Peyer's patch (tissue), 4 donors: ENCODE results near the gene NFATC4. TPM values are rescaled to one million over a fixed set of nuclear protein-coding genes. Genes with fewer than 3 reads are reported as not detected.

Experiments
- DNase-seq, 3 donors: peaks; one replicate each; pipeline ENCODE4 v3.0.0-alpha.2; 2017 to 2019
- H3K27ac ChIP-seq, 4 donors: fragments of 200-600 bp; sonication (generic); one replicate each; pipeline ENCODE4 v1.5.1; 2016 to 2019
- H3K27me3 ChIP-seq, 2 donors: fragments of 200-600 bp; sonication (generic); one replicate each; pipeline ENCODE4 v1.5.1; 2019
- H3K36me3 ChIP-seq, 3 donors: fragments of 200-600 bp; sonication (generic); one replicate each; pipeline ENCODE4 v1.5.1; 2016 to 2019
- H3K4me1 ChIP-seq, 4 donors: fragments of 200-600 bp; sonication (generic); one replicate each; pipeline ENCODE4 v1.5.1; 2016 to 2019
- H3K4me3 ChIP-seq, 4 donors: fragments of 200-600 bp; sonication (generic); 1 replicate in 3 of 4; 2 replicates in 1 of 4; pipeline ENCODE4 v1.5.1; 2016 to 2019; ENCODE audit warnings: mild to moderate bottlenecking in 1 of 4
- H3K9me3 ChIP-seq, 4 donors: fragments of 200-600 bp; sonication (generic); one replicate each; pipeline ENCODE4 v1.5.1; 2016 to 2019; ENCODE audit warnings: mild to moderate bottlenecking in 1 of 4
- POLR2A ChIP-seq, 2 donors: fragments of 450-650 bp; IDR thresholded peaks; one replicate each; pipeline ENCODE4 v1.5.1; 2017; ENCODE audit warnings: antibody characterized with exemption in 2 of 2, mild to moderate bottlenecking in 2 of 2, moderate library complexity in 2 of 2
- total RNA-seq, 4 donors: library from RNA; depleted of rRNA; stranded (reverse); fragments of >200 nt; gene quantifications; one replicate each; pipeline ENCODE4 v1.1.0, GENCODE V29; 2016
- TF ChIP-seq, protein P1 (sequence below), 6 experiments: fragments of 450-650 bp in 4 of 6; fragments of 200-600 bp in 2 of 6; sonication (generic) in 1 of 6; IDR thresholded peaks; one replicate each; pipeline ENCODE4 v1.5.1; 2017 to 2019; ENCODE audit warnings: antibody characterized with exemption in 6 of 6, mild to moderate bottlenecking in 3 of 6, moderate library complexity in 1 of 6

The NFATC4 gene
- total RNA-seq, 4 donors from 2014 or later = 6.5 to 52.0 (median 21.5) TPM

DNA sequence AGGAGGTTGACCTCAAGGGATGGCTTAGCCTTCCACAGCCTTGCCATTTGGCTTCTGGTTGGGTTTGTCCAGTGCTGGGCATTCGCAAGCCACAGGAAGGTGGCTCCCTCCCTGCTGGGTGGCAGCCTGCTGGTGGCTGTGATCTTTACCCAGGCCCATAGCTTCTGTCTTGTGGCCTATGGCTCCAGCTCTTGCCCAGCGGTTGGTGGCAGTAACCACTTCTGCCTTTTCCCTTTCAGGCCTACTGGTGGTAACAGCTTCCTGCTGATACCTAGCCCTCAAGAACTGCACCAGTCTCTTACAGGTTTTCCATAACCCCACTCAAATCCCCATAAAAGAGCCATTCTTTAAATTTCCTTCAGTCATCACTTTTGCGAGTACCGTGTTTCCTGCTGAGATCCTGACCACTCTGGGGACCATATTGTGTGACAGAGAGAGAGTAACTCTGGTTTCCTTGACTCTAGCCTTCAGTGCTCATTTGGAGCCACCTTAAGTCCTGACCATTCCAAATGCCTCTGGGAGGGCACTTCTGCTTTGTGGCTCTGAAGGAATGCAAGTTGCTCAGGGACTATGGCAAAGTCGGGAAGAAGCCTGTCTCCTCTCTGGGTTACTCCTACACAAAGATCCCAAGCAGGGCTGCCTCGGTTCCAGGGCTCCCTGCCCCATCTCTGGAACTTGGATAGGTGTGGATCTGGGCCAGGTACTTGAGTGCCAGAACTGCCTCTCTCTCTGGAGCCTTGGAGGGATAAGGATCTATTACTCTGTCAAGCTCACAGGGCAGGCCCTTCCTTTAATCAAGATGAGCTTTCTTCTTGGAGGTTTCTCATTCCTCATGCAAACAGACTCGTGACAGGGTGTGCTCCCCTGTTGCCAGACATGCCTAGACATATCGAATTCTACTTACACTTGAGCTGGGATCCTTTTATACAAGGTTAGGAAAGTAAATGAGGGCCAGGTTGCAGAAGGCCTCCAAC, 27.9 kb downstream of the NFATC4 start:
- DNase-seq = no peak
- peaks cover 0 to 25% (median 5%) of the 10 kb centered on the region in 4 donors for H3K4me1 ChIP-seq
- TF ChIP-seq, protein P1, sequence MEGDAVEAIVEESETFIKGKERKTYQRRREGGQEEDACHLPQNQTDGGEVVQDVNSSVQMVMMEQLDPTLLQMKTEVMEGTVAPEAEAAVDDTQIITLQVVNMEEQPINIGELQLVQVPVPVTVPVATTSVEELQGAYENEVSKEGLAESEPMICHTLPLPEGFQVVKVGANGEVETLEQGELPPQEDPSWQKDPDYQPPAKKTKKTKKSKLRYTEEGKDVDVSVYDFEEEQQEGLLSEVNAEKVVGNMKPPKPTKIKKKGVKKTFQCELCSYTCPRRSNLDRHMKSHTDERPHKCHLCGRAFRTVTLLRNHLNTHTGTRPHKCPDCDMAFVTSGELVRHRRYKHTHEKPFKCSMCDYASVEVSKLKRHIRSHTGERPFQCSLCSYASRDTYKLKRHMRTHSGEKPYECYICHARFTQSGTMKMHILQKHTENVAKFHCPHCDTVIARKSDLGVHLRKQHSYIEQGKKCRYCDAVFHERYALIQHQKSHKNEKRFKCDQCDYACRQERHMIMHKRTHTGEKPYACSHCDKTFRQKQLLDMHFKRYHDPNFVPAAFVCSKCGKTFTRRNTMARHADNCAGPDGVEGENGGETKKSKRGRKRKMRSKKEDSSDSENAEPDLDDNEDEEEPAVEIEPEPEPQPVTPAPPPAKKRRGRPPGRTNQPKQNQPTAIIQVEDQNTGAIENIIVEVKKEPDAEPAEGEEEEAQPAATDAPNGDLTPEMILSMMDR (IDR thresholded peaks at IDR 0.05) = no peak
- no peak for TF ChIP-seq POLR2A (IDR thresholded peaks at IDR 0.05)
- no peaks in the 10 kb centered on the region for H3K36me3 ChIP-seq
- no peaks in the 10 kb centered on the region for H3K27me3 ChIP-seq
- H3K27ac ChIP-seq = no peak overlapping the region
- no peak overlapping the region for H3K4me3 ChIP-seq
- no peaks in the 10 kb centered on the region for H3K9me3 ChIP-seq

DNA sequence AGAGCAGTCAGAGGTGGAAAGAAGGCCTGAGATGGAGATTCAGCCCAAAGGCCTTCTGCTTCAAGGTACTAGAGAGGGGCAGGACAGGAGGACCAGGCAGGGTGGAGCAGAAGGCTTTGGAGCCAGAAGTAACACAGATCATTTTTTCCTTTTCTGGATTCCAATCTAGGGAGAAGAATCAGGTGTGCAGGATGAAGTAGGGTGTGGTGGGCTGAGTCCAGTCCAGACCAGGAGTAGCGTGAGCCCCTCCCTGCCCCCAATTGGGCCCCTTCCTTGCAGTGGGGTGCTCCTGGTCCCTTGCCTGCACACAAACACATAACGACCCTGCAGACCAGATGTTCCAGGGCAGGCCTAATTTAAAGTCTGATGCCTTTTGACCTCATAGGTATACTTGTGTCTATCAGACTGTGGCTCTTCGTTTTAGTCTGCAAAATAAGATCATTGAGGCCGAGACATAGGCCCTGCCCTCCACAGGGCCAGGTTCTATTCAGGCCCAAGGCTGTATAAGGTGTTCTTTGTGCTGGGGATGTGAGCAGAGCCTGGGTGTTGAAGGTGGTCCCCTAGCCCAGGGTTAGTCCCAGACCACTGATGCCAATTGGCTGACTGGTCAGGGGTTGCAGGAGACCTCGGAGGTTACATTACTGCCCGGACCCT, 29.8 kb downstream of the NFATC4 start:
- TF ChIP-seq, protein P1 (IDR thresholded peaks at IDR 0.05) = no peak
- TF ChIP-seq POLR2A (IDR thresholded peaks at IDR 0.05) = no peak
- H3K27ac ChIP-seq = peak overlapping the region; percentile 53 to 81 (median 62)
- DNase-seq = peak in 1 of 3 donors; percentile 40
- no peaks in the 10 kb centered on the region for H3K36me3 ChIP-seq
- H3K27me3 ChIP-seq = no peaks in the 10 kb centered on the region
- peaks cover 0 to 35% (median 5%) of the 10 kb centered on the region in 4 donors for H3K4me1 ChIP-seq
- no peaks in the 10 kb centered on the region for H3K9me3 ChIP-seq
- H3K4me3 ChIP-seq = no peak overlapping the region

DNA sequence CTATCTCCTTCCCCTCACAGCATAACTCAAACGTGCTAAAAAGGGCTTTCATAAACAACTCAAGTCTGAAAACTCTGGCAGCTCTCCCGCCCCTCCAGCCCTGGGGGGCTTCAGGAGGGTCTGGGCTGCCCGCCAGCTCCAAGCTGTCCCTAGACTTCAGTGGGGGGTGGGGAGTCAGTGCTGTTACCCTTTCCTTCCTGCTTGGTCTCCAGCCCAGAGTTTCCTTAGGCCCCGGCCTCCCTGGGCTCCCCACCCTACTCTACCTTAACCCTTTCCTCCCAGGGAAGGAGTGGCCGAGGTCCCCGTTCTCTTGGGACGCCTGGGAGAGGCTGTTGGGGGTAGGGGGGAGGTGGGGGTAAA, 30.3 kb downstream of the NFATC4 start:
- H3K4me3 ChIP-seq = peak overlapping the region; percentile 46 to 76 (median 57)
- no peaks in the 10 kb centered on the region for H3K27me3 ChIP-seq
- peaks cover 0 to 35% (median 5%) of the 10 kb centered on the region in 4 donors for H3K4me1 ChIP-seq
- H3K36me3 ChIP-seq = no peaks in the 10 kb centered on the region
- peak in 2 of 3 donors; percentile 44 to 49 for DNase-seq
- H3K9me3 ChIP-seq = no peaks in the 10 kb centered on the region
- TF ChIP-seq, protein P1 (IDR thresholded peaks at IDR 0.05) = no peak
- no peak for TF ChIP-seq POLR2A (IDR thresholded peaks at IDR 0.05)
- peak overlapping the region; percentile 53 to 81 (median 62) for H3K27ac ChIP-seq

DNA sequence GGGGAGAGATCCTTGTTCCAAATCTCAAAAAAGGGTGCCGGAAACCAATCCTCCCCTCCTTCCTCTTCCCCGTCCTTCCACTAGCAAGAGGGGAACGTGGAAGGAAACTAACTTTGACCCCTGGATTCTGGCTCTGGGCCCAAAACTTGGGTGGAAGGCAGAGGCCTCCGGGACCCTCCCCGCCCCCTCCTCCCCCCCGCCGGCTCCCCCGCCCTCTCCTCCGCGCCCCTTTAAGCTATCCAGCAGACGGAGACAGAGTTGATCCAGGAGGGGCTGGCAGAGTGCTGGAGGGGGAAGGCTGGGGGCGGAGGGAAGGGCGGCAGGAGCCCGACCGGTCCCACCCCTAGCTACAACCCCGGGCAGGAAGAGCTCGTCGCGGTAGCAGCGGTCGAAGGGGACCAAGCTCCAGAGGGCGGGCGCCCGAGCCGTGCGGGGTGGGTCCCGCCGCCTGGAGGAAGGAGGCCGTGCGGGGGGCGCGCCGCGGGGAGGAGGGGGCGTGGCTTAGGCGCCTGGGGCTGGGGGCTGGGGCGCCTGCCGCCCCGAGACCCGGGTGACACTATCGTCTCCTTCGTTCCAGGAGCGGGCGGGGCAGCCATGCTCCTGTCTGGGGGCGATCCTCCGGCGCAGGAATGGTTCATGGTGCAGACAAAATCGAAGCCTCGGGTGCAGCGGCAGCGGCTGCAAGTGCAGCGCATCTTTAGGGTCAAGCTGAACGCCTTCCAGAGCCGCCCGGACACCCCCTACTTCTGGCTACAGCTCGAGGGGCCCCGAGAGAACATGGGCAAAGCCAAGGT, 30.9 kb downstream of the NFATC4 start, which contains the start of gene NYNRIN:
Gene NYNRIN (plus strand): TSS at position 351 of the 794 bp plus-strand sequence. CDS start 244 bp downstream, at position 595.
- Histone ChIP-seq H3K36me3 (no peaks in the 10 kb centered on the region), H3K9me3 (no peaks in the 10 kb centered on the region), H3K27ac (peak within 1 kb of the TSS; percentile 53 to 81 (median 62)), H3K4me3 (peak within 1 kb of the TSS; percentile 46 to 76 (median 57)), H3K27me3 (no peaks in the 10 kb centered on the region), H3K4me1 (peaks cover 0 to 35% (median 5%) of the 10 kb centered on the region in 4 donors)
- DNase-seq = peak; percentile 18 to 63 (median 62)
- no peak for TF ChIP-seq POLR2A (IDR thresholded peaks at IDR 0.05)
- TF ChIP-seq, protein P1 (IDR thresholded peaks at IDR 0.05) = no peak

DNA sequence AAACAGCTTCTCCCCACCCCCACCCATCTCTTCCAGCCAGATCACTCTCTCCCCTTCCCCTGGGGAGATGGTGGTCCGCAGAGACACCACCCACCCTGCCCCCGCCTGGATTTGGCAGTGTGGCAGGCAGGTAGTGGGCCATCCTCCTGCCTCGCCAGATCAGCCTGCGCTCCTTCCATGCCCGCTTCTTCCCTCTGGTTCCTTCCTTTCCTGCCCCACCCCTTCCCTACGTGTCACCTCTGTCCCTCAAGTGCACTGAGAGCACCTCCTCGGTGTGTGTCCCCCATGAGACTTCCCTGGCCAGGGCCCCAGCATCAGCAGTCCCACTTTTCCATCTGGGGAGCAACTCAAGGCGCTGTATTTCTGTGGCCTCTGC, 31.5 kb downstream of the NFATC4 start:
- Histone ChIP-seq H3K9me3 (no peaks in the 10 kb centered on the region), H3K27me3 (no peaks in the 10 kb centered on the region), H3K4me3 (peak overlapping the region; percentile 46 to 76 (median 57)), H3K27ac (peak overlapping the region; percentile 53 to 81 (median 62)), H3K4me1 (peaks cover 0 to 35% (median 5%) of the 10 kb centered on the region in 4 donors), H3K36me3 (no peaks in the 10 kb centered on the region)
- DNase-seq = peak in 2 of 3 donors; percentile 53 to 57
- TF ChIP-seq POLR2A (IDR thresholded peaks at IDR 0.05) = no peak
- TF ChIP-seq, protein P1 (IDR thresholded peaks at IDR 0.05) = no peak
